Mesendoderm (in vitro differentiated cells): Measurements from ENCODE around the gene MYCBP. TPM values are rescaled to one million over a fixed set of nuclear protein-coding genes. Genes with fewer than 3 reads are reported as not detected.

Experiments used
- small RNA-seq: library from polyadenylated mRNA; stranded (forward); fragments of <200 nt; extraction: miRNeasy Mini kit (QIAGEN cat#:217004); gene quantifications from one replicate; pipeline ENCODE3, GENCODE V24; 2013; ENCODE audit not compliant: insufficient read depth

MYCBP gene

Small RNAs within 50 kb of the gene (small RNA-seq; reads per million reads assigned to genes)
- not detected for gene GJA9-MYCBP
